ENCODE measurements around the gene NMRK1.
A peak's percentile ranks its signal among the peaks of the same experiment; 100 is the strongest.

NMRK1 gene

GRCh38 chr9:75087824-75088645 is at the start of gene NMRK1, which contains the start of gene OSTF1:
NMRK1 (minus strand) TSS chr9:75088155; CDS start chr9:75083115, 5,040 bp downstream.
OSTF1 (plus strand) TSS chr9:75088514; CDS start chr9:75088693, 179 bp downstream.
- peak; percentile 96 for DNase-seq (ENCODE audit: low read depth)

GRCh38 chr9:75134495-75134894 is 46.5 kb upstream of the NMRK1 start:
- DNase-seq (ENCODE audit: low read depth) = no peak

- DNase-seq (ENCODE audit: low read depth) = no peak
Observed at GRCh38 chr9:75133396-75133795, 45.4 kb upstream of the NMRK1 start.

GRCh38 chr9:75132244-75132643 is 44.3 kb upstream of the NMRK1 start:
- DNase-seq (ENCODE audit: low read depth) = no peak

- no peak for DNase-seq (ENCODE audit: low read depth)
Observed at GRCh38 chr9:75131700-75132099, 43.7 kb upstream of the NMRK1 start.

GRCh38 chr9:75130621-75131230 is 42.8 kb upstream of the NMRK1 start:
- DNase-seq (ENCODE audit: low read depth) = peak; percentile 66

- DNase-seq (ENCODE audit: low read depth) = no peak
Observed at GRCh38 chr9:75130172-75130571, 42.2 kb upstream of the NMRK1 start.

GRCh38 chr9:75128535-75128934 is 40.6 kb upstream of the NMRK1 start:
- no peak for DNase-seq (ENCODE audit: low read depth)

GRCh38 chr9:75123696-75124095 is 35.7 kb upstream of the NMRK1 start:
- DNase-seq (ENCODE audit: low read depth) = no peak

- DNase-seq (ENCODE audit: low read depth) = no peak
Observed at GRCh38 chr9:75121914-75122558, 34.1 kb upstream of the NMRK1 start.

- DNase-seq (ENCODE audit: low read depth) = no peak
Observed at GRCh38 chr9:75120686-75121085, 32.7 kb upstream of the NMRK1 start.

- DNase-seq (ENCODE audit: low read depth) = no peak
Observed at GRCh38 chr9:75117564-75117963, 29.6 kb upstream of the NMRK1 start.

GRCh38 chr9:75116306-75116705 is 28.4 kb upstream of the NMRK1 start:
- DNase-seq (ENCODE audit: low read depth) = no peak

GRCh38 chr9:75112789-75113188 is 24.8 kb upstream of the NMRK1 start:
- no peak for DNase-seq (ENCODE audit: low read depth)

GRCh38 chr9:75111019-75111622 is 23.2 kb upstream of the NMRK1 start:
- DNase-seq (ENCODE audit: low read depth) = no peak

GRCh38 chr9:75109210-75109839 is 21.4 kb upstream of the NMRK1 start:
- DNase-seq (ENCODE audit: low read depth) = no peak

GRCh38 chr9:75108571-75108970 is 20.6 kb upstream of the NMRK1 start:
- peak; percentile 86 for DNase-seq (ENCODE audit: low read depth)

- DNase-seq (ENCODE audit: low read depth) = no peak
Observed at GRCh38 chr9:75106857-75107256, 18.9 kb upstream of the NMRK1 start.

GRCh38 chr9:75105841-75106240 is 17.9 kb upstream of the NMRK1 start:
- DNase-seq (ENCODE audit: low read depth) = peak; percentile 15

GRCh38 chr9:75105019-75105540 is 17.1 kb upstream of the NMRK1 start:
- no peak for DNase-seq (ENCODE audit: low read depth)

- no peak for DNase-seq (ENCODE audit: low read depth)
Observed at GRCh38 chr9:75104607-75105006, 16.7 kb upstream of the NMRK1 start.

Data from EH (cell line).